NT2/D1 (cell line): ENCODE results near the gene PLXNA4.

Experiments used
- YY1 ChIP-seq: IDR thresholded peaks from 2 replicates; pipeline ENCODE4 v1.6.1; 2011; ENCODE audit not compliant: insufficient read length, insufficient read depth
- ZNF274 ChIP-seq: IDR thresholded peaks from 2 replicates; pipeline ENCODE4 v1.6.1; 2011; ENCODE audit warnings: mild to moderate bottlenecking, low read depth, low read length

DNA sequence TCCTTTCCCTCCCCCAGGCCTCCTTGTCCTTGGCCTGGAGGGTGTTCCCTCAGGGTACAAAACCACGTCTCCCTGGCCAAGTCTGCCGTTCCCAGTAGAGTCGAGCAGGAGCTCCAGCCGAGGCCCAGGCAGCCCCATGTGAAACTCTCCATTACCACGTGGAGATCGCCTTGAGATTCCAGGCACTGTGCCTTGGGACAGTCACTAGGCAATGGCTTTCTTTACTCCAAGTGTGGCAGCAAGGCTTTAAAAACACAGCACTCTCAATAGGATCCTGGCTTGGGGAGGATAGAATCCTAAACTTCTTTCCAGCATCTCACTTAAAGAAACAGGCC is 57.5 kb downstream of the PLXNA4 start:
- no peak for TF ChIP-seq ZNF274
- TF ChIP-seq YY1 = no peak
